Choroid plexus epithelial cell (primary cell): ENCODE data around the gene UGT1A8.

Experiments
- DNase-seq: peaks from one replicate; pipeline ENCODE4 v3.0.0-alpha.2; 2010; ENCODE audit warnings: low read depth
- H3K4me3 ChIP-seq: 2 replicates; pipeline ENCODE4 v1.5.1; 2011; ENCODE audit warnings: low read depth, mild to moderate bottlenecking, control low read depth, low read length, moderate library complexity
- CTCF ChIP-seq: conservative IDR thresholded peaks from 2 replicates; pipeline ENCODE4 v1.5.1; 2011; ENCODE audit warnings: low read depth, mild to moderate bottlenecking, control low read depth, inconsistent platforms, low read length, moderate library complexity

The UGT1A8 gene

GRCh38 chr2:233593201-233593600 is 24.2 kb upstream of the UGT1A8 start:
- no peak overlapping the region for H3K4me3 ChIP-seq
- DNase-seq: no peak
- no peak for TF ChIP-seq CTCF

- DNase-seq: no peak
- no peak overlapping the region for H3K4me3 ChIP-seq
- TF ChIP-seq CTCF: no peak
Measured at GRCh38 chr2:233597522-233597921, 19.9 kb upstream of the UGT1A8 start.

- DNase-seq: peak; percentile 43
- no peak for TF ChIP-seq CTCF
- no peak overlapping the region for H3K4me3 ChIP-seq
Measured at GRCh38 chr2:233598952-233599351, 18.5 kb upstream of the UGT1A8 start.

- no peak for TF ChIP-seq CTCF
- no peak overlapping the region for H3K4me3 ChIP-seq
- peak; percentile 5 for DNase-seq
Measured at GRCh38 chr2:233600386-233600785, 17.0 kb upstream of the UGT1A8 start.

DNA sequence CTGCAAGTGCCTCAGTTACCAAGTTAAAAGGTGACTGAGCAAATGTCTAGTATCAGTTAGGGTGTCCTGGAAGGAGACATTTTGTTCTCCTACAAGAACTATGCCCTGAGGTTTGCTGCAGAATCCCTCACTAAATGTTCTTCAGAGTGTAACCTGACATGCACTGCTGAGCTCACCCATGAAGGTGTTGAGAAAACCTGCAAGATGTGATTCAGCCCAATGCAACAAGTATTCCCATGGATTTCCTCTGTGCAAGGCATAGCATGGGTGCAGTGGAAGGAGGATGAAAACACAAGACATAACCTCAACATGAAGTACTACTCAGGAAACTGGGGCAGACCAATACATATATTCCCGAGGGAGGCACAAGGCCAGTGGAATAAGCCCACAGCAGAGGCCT is 15.4 kb upstream of the UGT1A8 start:
- DNase-seq: no peak
- no peak overlapping the region for H3K4me3 ChIP-seq
- TF ChIP-seq CTCF: no peak

GRCh38 chr2:233603520-233603919 is 13.9 kb upstream of the UGT1A8 start:
- DNase-seq: no peak
- H3K4me3 ChIP-seq: no peak overlapping the region
- no peak for TF ChIP-seq CTCF

GRCh38 chr2:233604826-233605225 is 12.6 kb upstream of the UGT1A8 start:
- no peak for DNase-seq
- TF ChIP-seq CTCF: no peak
- no peak overlapping the region for H3K4me3 ChIP-seq
